ENCODE measurements around the gene CHRNA4. TPM values are rescaled to one million over a fixed set of nuclear protein-coding genes. Genes with fewer than 3 reads are reported as not detected.
A peak's percentile ranks its signal among the peaks of the same experiment; 100 is the strongest.

The CHRNA4 gene
- total RNA-seq, 2 donors from 2014 or later: not detected

- 4 to 16% methylated on average over 15 to 50 of the region's 50 CpGs for WGBS, 2 donors
Measured at GRCh38 chr20:63361519-63362435, 628 bp upstream of the CHRNA4 start.

GRCh38 chr20:63359937-63360849 is 956 bp downstream of the CHRNA4 start:
- intact Hi-C loops (cut with DNase I): no loop called here
- ATAC-seq (no peak), DNase-seq (no peak)
- Histone ChIP-seq H3K36me3 (replicated peaks in 1 of 2; ENCODE audit: insufficient read depth in 1 of 2, low read depth in 2 of 2) (no peaks in the 10 kb centered on the region), H3K27me3 (peaks cover 0 to 11% of the 10 kb centered on the region in 2 donors), H3K9me3 (no peaks in the 10 kb centered on the region), H3K27ac (no peak overlapping the region), H3K4me1 (peaks cover 20% of the 10 kb centered on the region), H3K4me3 (no peak overlapping the region)
- TF ChIP-seq CTCF (IDR thresholded peaks at IDR 0.05) (no peak), POLR2A (IDR thresholded peaks at IDR 0.05) (no peak)
- 18 to 23% methylated on average over 15 to 37 of the region's 38 CpGs for WGBS, 2 donors

More at GRCh38 chr20:63361519-63362435, 628 bp upstream of the CHRNA4 start:
- DNase-seq (no peak), ATAC-seq (no peak)
- H3K9me3 ChIP-seq: no peaks in the 10 kb centered on the region
- TF ChIP-seq CTCF (IDR thresholded peaks at IDR 0.05): no peak
- peaks cover 20% of the 10 kb centered on the region for H3K4me1 ChIP-seq
- H3K27ac ChIP-seq: no peak overlapping the region
- intact Hi-C loops (cut with DNase I): no loop called here
- H3K4me3 ChIP-seq: no peak overlapping the region
- H3K36me3 ChIP-seq (replicated peaks in 1 of 2; ENCODE audit: insufficient read depth in 1 of 2, low read depth in 2 of 2): no peaks in the 10 kb centered on the region
- H3K27me3 ChIP-seq: peaks cover 0 to 11% of the 10 kb centered on the region in 2 donors

- WGBS, 2 donors: 69 to 72% methylated on average over 24 to 39 of the region's 42 CpGs
- peaks cover 0 to 14% of the 10 kb centered on the region in 2 donors for H3K27me3 ChIP-seq
- intact Hi-C loops (cut with DNase I): no loop called here
- no peaks in the 10 kb centered on the region for H3K9me3 ChIP-seq
- H3K4me3 ChIP-seq: no peak overlapping the region
- peaks cover 20% of the 10 kb centered on the region for H3K4me1 ChIP-seq
- H3K27ac ChIP-seq: no peak overlapping the region
- H3K36me3 ChIP-seq (replicated peaks in 1 of 2; ENCODE audit: insufficient read depth in 1 of 2, low read depth in 2 of 2): no peaks in the 10 kb centered on the region
- DNase-seq (no peak), ATAC-seq (no peak)
- TF ChIP-seq POLR2A (IDR thresholded peaks at IDR 0.05) (no peak), CTCF (IDR thresholded peaks at IDR 0.05) (no peak)
Measured at GRCh38 chr20:63359164-63359934, 1.8 kb downstream of the CHRNA4 start.

GRCh38 chr20:63357921-63358905 is 2.9 kb downstream of the CHRNA4 start:
- Histone ChIP-seq H3K4me1 (peaks cover 20% of the 10 kb centered on the region), H3K27me3 (peaks cover 0 to 14% of the 10 kb centered on the region in 2 donors), H3K36me3 (replicated peaks in 1 of 2; ENCODE audit: insufficient read depth in 1 of 2, low read depth in 2 of 2) (no peaks in the 10 kb centered on the region), H3K9me3 (no peaks in the 10 kb centered on the region), H3K27ac (no peak overlapping the region), H3K4me3 (no peak overlapping the region)
- ATAC-seq (peak; percentile 19), DNase-seq (peak; percentile 34 to 71 (median 49))
- intact Hi-C loops (cut with DNase I): no loop called here
- TF ChIP-seq POLR2A (IDR thresholded peaks at IDR 0.05) (no peak), CTCF (IDR thresholded peaks at IDR 0.05) (no peak)
- 48% methylated on average over 7 to 25 of the region's 26 CpGs for WGBS, 2 donors
